HepG2 (cell line): ENCODE measurements around the gene PLCB2. TPM values are rescaled to one million over a fixed set of nuclear protein-coding genes. Genes with fewer than 3 reads are reported as not detected.

Experiments used
- ATAC-seq: fragments of 200-7000 bp; cut with Tn5 transposase; 3 replicates; pipeline ENCODE4 v1.9.1; 2020; ENCODE audit warnings: mild to moderate bottlenecking, moderate library complexity
- BruUV-seq: library from RNA; stranded (reverse); fragments of 400-500 nt; replicated peaks from 2 replicates; lab custom pipeline; 2021; lab: Mats Ljungman, UMichigan
- CTCF ChIA-PET: fragments of 300-600 bp; formaldehyde crosslinking; extraction: SDS; loops from one replicate; lab custom pipeline; 2021; ENCODE audit warnings: low total read pairs, inconsistent platforms, low intra/inter-chr PET ratio; lab: Yijun Ruan, JAX
- POLR2A ChIA-PET: fragments of 350-600 bp; sonication (Branson Sonifier 250); formaldehyde crosslinking; loops from one replicate; lab custom pipeline; 2020; ENCODE audit warnings: antibody characterized with exemption, inconsistent platforms; lab: Yijun Ruan, JAX
- DNase-seq: peaks from one replicate; pipeline ENCODE4 v3.0.0-alpha.2; 2015; ENCODE audit warnings: low spot score
- FAIRE-seq: peaks from 3 replicates; lab custom pipeline; 2011; peaks lifted over from hg19 to GRCh38; lab: Jason Lieb, UNC
- H2AFZ ChIP-seq: one replicate; pipeline ENCODE4 v1.6.1; 2011; ENCODE audit warnings: low read length, inconsistent platforms
- H3K27ac ChIP-seq: fragments of 300-600 bp; 3 replicates; pipeline ENCODE4 v1.8.0; 2011; ENCODE audit warnings: mixed run types, mild to moderate bottlenecking, mixed read lengths, low read length, inconsistent platforms; ENCODE audit not compliant: insufficient read depth; ENCODE audit errors: extremely low read length
- H3K27me3 ChIP-seq, 2 experiments: fragments of 200-600 bp in 1 of 2; 2 replicates in 1 of 2; 3 replicates in 1 of 2; pipeline versions ENCODE4 v1.6.0 to v1.8.0; 2011; ENCODE audit warnings: low read length in 2 of 2, mild to moderate bottlenecking in 2 of 2, moderate library complexity in 2 of 2, inconsistent platforms in 1 of 2; ENCODE audit not compliant: insufficient read depth in 2 of 2, control insufficient read depth in 1 of 2
- H3K36me3 ChIP-seq, 2 experiments: fragments of 200-600 bp in 1 of 2; replicated peaks in 1 of 2; 2 replicates in 1 of 2; 3 replicates in 1 of 2; pipeline versions ENCODE4 v1.5.1 to v1.8.0; 2011; ENCODE audit warnings: low read length in 2 of 2, inconsistent platforms in 1 of 2; ENCODE audit not compliant: insufficient read depth in 2 of 2, control insufficient read depth in 1 of 2
- H3K4me1 ChIP-seq: 2 replicates; pipeline ENCODE4 v1.5.1; 2012; ENCODE audit warnings: low read length, inconsistent platforms; ENCODE audit not compliant: insufficient read depth
- H3K4me2 ChIP-seq: 2 replicates; pipeline ENCODE4 v1.6.0; 2011; ENCODE audit warnings: low read depth, low read length, inconsistent platforms
- H3K4me3 ChIP-seq, 3 experiments: fragments of 200-600 bp in 1 of 3; sonication (generic), shearing (Covaris generic) in 1 of 3; replicated peaks in 1 of 3; 2 replicates each; pipeline ENCODE4 v1.5.1; 2011 to 2016; ENCODE audit warnings: low read length in 3 of 3, inconsistent platforms in 2 of 3, low read depth in 2 of 3, mild to moderate bottlenecking in 2 of 3, control low read depth in 1 of 3, mixed read lengths in 1 of 3; ENCODE audit not compliant: insufficient read depth in 1 of 3
- H3K79me2 ChIP-seq: one replicate; pipeline ENCODE4 v1.6.1; 2011; ENCODE audit warnings: low read length, inconsistent platforms; ENCODE audit not compliant: insufficient read depth
- H3K9ac ChIP-seq: 2 replicates; pipeline ENCODE4 v1.6.0; 2011; ENCODE audit warnings: mild to moderate bottlenecking, low read depth, low read length, inconsistent platforms; ENCODE audit not compliant: insufficient read depth
- H3K9me3 ChIP-seq: 2 replicates; pipeline ENCODE4 v1.5.1; 2012; ENCODE audit warnings: mild to moderate bottlenecking, low read length
- H4K20me1 ChIP-seq: 2 replicates; pipeline ENCODE4 v1.6.0; 2011; ENCODE audit warnings: inconsistent platforms, mild to moderate bottlenecking, low read length, moderate library complexity; ENCODE audit not compliant: insufficient read depth
- CBX2 ChIP-seq, 2 experiments: fragments of 200-600 bp in 1 of 2; sonication (generic); formaldehyde crosslinking in 1 of 2; IDR thresholded peaks; 2 replicates each; pipeline versions ENCODE4 v1.7.0 to v1.8.1; 2018 to 2022; ENCODE audit warnings: low read depth in 2 of 2, low read length in 1 of 2, mild to moderate bottlenecking in 1 of 2, missing genetic modification reagents in 1 of 2
- ETV5 ChIP-seq: IDR thresholded peaks from 2 replicates; pipeline ENCODE4 v1.6.1; 2018; ENCODE audit warnings: missing biosample characterization, missing genetic modification reagents, inconsistent platforms, borderline replicate concordance
- FOXP1 ChIP-seq, 2 experiments: fragments of 450-650 bp in 1 of 2; IDR thresholded peaks; 2 replicates each; pipeline ENCODE4 v1.6.1; 2017 to 2018; ENCODE audit warnings: antibody characterized with exemption in 1 of 2
- HCFC1 ChIP-seq: fragments of 150-350 bp; IDR thresholded peaks from 2 replicates; pipeline ENCODE4 v1.6.1; 2014; ENCODE audit warnings: low read depth, low read length
- HNRNPUL1 ChIP-seq: fragments of 200-400 bp; formaldehyde crosslinking; IDR thresholded peaks from 2 replicates; pipeline ENCODE4 v1.6.1; 2017; ENCODE audit warnings: low read depth, mild to moderate bottlenecking, low read length, moderate library complexity
- KLF11 ChIP-seq: IDR thresholded peaks from 2 replicates; pipeline ENCODE4 v1.6.1; 2016; ENCODE audit warnings: missing compliant biosample characterization
- LBX2 ChIP-seq: sonication (generic); formaldehyde crosslinking; IDR thresholded peaks from 2 replicates; pipeline ENCODE4 v1.5.0; 2020; ENCODE audit warnings: missing genetic modification reagents, mild to moderate bottlenecking, borderline replicate concordance
- MIXL1 ChIP-seq: IDR thresholded peaks from 2 replicates; pipeline ENCODE4 v1.6.1; 2016
- NCOA2 ChIP-seq: sonication (generic); formaldehyde crosslinking; IDR thresholded peaks from 2 replicates; pipeline ENCODE4 v1.8.0; 2022; ENCODE audit warnings: inconsistent platforms
- NFE2L1 ChIP-seq: sonication (generic); formaldehyde crosslinking; IDR thresholded peaks from 2 replicates; pipeline ENCODE4 v1.4.0; 2020; ENCODE audit warnings: missing genetic modification reagents, mild to moderate bottlenecking, borderline replicate concordance
- PRDM10 ChIP-seq: sonication (generic); formaldehyde crosslinking; IDR thresholded peaks from 2 replicates; pipeline ENCODE4 v1.4.0; 2020; ENCODE audit warnings: low read depth, missing genetic modification reagents
- TAF1 ChIP-seq: sonication (generic); formaldehyde crosslinking; IDR thresholded peaks from 2 replicates; pipeline ENCODE4 v1.4.0; 2020; ENCODE audit warnings: missing genetic modification reagents
- THAP8 ChIP-seq: sonication (generic); formaldehyde crosslinking; IDR thresholded peaks from 2 replicates; pipeline ENCODE4 v1.5.1; 2020; ENCODE audit warnings: missing genetic modification reagents, mild to moderate bottlenecking, borderline replicate concordance
- ZBTB42 ChIP-seq: sonication (generic); formaldehyde crosslinking; IDR thresholded peaks from 2 replicates; pipeline ENCODE4 v1.5.0; 2020; ENCODE audit warnings: mild to moderate bottlenecking, missing genetic modification reagents
- ZBTB8A ChIP-seq: sonication (generic); formaldehyde crosslinking; IDR thresholded peaks from 2 replicates; pipeline ENCODE4 v1.4.0; 2020; ENCODE audit warnings: mild to moderate bottlenecking, low read depth, missing genetic modification reagents, borderline replicate concordance
- ZNF234 ChIP-seq: sonication (generic); formaldehyde crosslinking; conservative IDR thresholded peaks from 2 replicates; pipeline ENCODE4 v1.5.1; 2020; ENCODE audit warnings: mild to moderate bottlenecking, missing genetic modification reagents
- ZNF251 ChIP-seq: sonication (generic); formaldehyde crosslinking; IDR thresholded peaks from 2 replicates; pipeline ENCODE4 v1.9.0; 2021; ENCODE audit warnings: mild to moderate bottlenecking, missing genetic modification reagents
- WGBS: methylation state at CpG from one replicate; pipeline ENCODE4 v1.1.6; 2017; ENCODE audit warnings: low lambda C conversion rate; 5-methylcytosine and 5-hydroxymethylcytosine counted together
- in situ Hi-C: cut with HindIII; loops from 2 replicates; pipeline ENCODE4 v1.10.0; 2017; ENCODE audit warnings: low pct_unique_long_range_greater_than_20kb; ENCODE audit not compliant: extremely low pct_ligation_motif_present
- intact Hi-C: fragments of 100-400 bp; cut with micrococcal nuclease; formaldehyde crosslinking; loops from one replicate; pipeline ENCODE4 v1.10.0; 2022; ENCODE audit not compliant: unreplicated experiment
- polyA plus RNA-seq, 8 experiments: library from polyadenylated mRNA; depleted of rRNA in 3 of 8; stranded (reverse) in 7 of 8; unstranded in 1 of 8; fragments of >200 nt; fragmentation: Illumina TruSeq in 4 of 8; extraction: Trizol in 4 of 8; gene quantifications; 2 replicates each; pipeline versions ENCODE4 v1.2.1 to v1.2.3, GENCODE V29; 2011 to 2016; ENCODE audit warnings: low read depth in 4 of 8, missing spikeins in 1 of 8, mixed read lengths in 1 of 8; ENCODE audit not compliant: insufficient read depth in 1 of 8
- total RNA-seq, 5 experiments: library from RNA; depleted of rRNA; stranded (reverse); fragments of >200 nt; fragmentation: Illumina TruSeq; extraction: Trizol; gene quantifications; 2 replicates each; pipeline ENCODE4 v1.2.3, GENCODE V29; 2016; ENCODE audit warnings: low read depth in 1 of 5

Gene PLCB2
- total and polyA plus RNA-seq, 2 of the 13 experiments (the other 11 are each of a cell fraction or from before 2014, with no cell fraction given): 0.11 TPM; not detected in 1

GRCh38 chr15:40312370-40313158, 4.8 kb upstream of the PLCB2 start:
- Histone ChIP-seq H2AFZ (no peak overlapping the region), H3K4me3 (no peak overlapping the region), H3K27me3 (peaks cover 1 to 52% of the 10 kb centered on the region in 2 experiments; a peak in 2 of 5 replicates), H3K9ac (no peak overlapping the region), H3K79me2 (no peaks in the 10 kb centered on the region), H3K4me2 (no peak overlapping the region), H3K36me3 (no peaks in the 10 kb centered on the region), H3K4me1 (no peaks in the 10 kb centered on the region), H4K20me1 (no peaks in the 10 kb centered on the region), H3K9me3 (no peaks in the 10 kb centered on the region), H3K27ac (no peak overlapping the region)
- no TSS peak for BruUV-seq
- POLR2A ChIA-PET: no interaction called here
- in situ Hi-C loops: loop anchor here (5.0 kb wide), 1 partner anchor 35 kb away; no protein-coding TSS in a partner anchor
- intact Hi-C loops: no loop called here
- WGBS: 38% methylated on average over 7 of the region's 10 CpGs
- FAIRE-seq (no peak), ATAC-seq (no peak), DNase-seq (no peak)
- CTCF ChIA-PET: interaction anchor here (1.3 kb wide), 1 partner anchor 38 kb away, joined by 3 read pairs; no protein-coding TSS in a partner anchor
- TF ChIP-seq KLF11 (CRISPR knock-in tag): no peak
- no peak for TF ChIP-seq HNRNPUL1
- no peak for TF ChIP-seq LBX2
- no peak for TF ChIP-seq ZBTB42 (CRISPR knock-in tag)
- no peak for TF ChIP-seq PRDM10 (CRISPR knock-in tag)
- no peak for TF ChIP-seq NCOA2 (CRISPR knock-in tag)
- no peak for TF ChIP-seq ZNF251 (CRISPR knock-in tag)
- TF ChIP-seq FOXP1 (IDR thresholded peaks at IDR 0.05): no peak
- no peak for TF ChIP-seq FOXP1 (CRISPR knock-in tag; IDR thresholded peaks at IDR 0.05)
- TF ChIP-seq ETV5 (CRISPR knock-in tag): no peak
- TF ChIP-seq MIXL1 (CRISPR knock-in tag): no peak
- no peak for TF ChIP-seq NFE2L1 (CRISPR knock-in tag)
- no peak for TF ChIP-seq ZBTB8A
- no peak for TF ChIP-seq ZNF234
- TF ChIP-seq TAF1 (CRISPR knock-in tag): no peak
- no peak for TF ChIP-seq THAP8 (CRISPR knock-in tag)
- no peak for TF ChIP-seq CBX2 (IDR thresholded peaks at IDR 0.05; ENCODE audit: low read depth, low read length)
- no peak for TF ChIP-seq CBX2 (CRISPR knock-in tag; IDR thresholded peaks at IDR 0.05; ENCODE audit: low read depth)
- TF ChIP-seq HCFC1: no peak
